Stimulated activated CD4-positive, alpha-beta T cell treated with anti-CD3 and anti-CD28 coated beads, Interleukin-2, amount 100 ng/mL, for 48 hours (primary cell): ENCODE data around the gene STK11IP.
"Not testable (repeated sequence)": the region's sequence is repeated elsewhere in the genome, so short reads cannot be mapped to it uniquely, and the experiment has no call there.

Experiments used
- DNase-seq, 2 donors: peaks; one replicate each; pipeline ENCODE4 v3.0.0-alpha.2; 2020

The STK11IP gene

GRCh38 chr2:219634951-219635751 lies 37.5 kb downstream of the STK11IP start:
- no peak for DNase-seq

- no peak for DNase-seq
These were observed 38.7 kb downstream of the STK11IP start for GRCh38 chr2:219636144-219636915.

- no peak for DNase-seq
These were observed 39.5 kb downstream of the STK11IP start for GRCh38 chr2:219636941-219637841.

GRCh38 chr2:219637842-219638185 lies 40.2 kb downstream of the STK11IP start:
- no peak for DNase-seq

GRCh38 chr2:219638217-219638947 lies 40.7 kb downstream of the STK11IP start:
- DNase-seq, result no peak

- DNase-seq, result no peak
These were observed 41.5 kb downstream of the STK11IP start for GRCh38 chr2:219638948-219639755.

- DNase-seq, result no peak
These were observed 43.9 kb downstream of the STK11IP start for GRCh38 chr2:219641390-219642068.

GRCh38 chr2:219642069-219642454 lies 44.4 kb downstream of the STK11IP start:
- no peak for DNase-seq

GRCh38 chr2:219642465-219643083 lies 44.9 kb downstream of the STK11IP start:
- peak; percentile 82 to 85 for DNase-seq

GRCh38 chr2:219643084-219643473 lies 45.4 kb downstream of the STK11IP start:
- DNase-seq, result no peak

- DNase-seq, result no peak
These were observed 46.2 kb downstream of the STK11IP start for GRCh38 chr2:219643788-219644398.

- DNase-seq, result no peak
These were observed 47.3 kb downstream of the STK11IP start for GRCh38 chr2:219644801-219645480.

- no peak for DNase-seq
These were observed 48.2 kb downstream of the STK11IP start for GRCh38 chr2:219645631-219646527.

GRCh38 chr2:219648176-219648575 lies 50.5 kb downstream of the STK11IP start:
- DNase-seq, result no peak

GRCh38 chr2:219648963-219649362 lies 51.3 kb downstream of the STK11IP start:
- no peak for DNase-seq

- DNase-seq, result no peak
These were observed 53.0 kb downstream of the STK11IP start for GRCh38 chr2:219650426-219651248.

GRCh38 chr2:219651656-219652055 lies 54.0 kb downstream of the STK11IP start:
- DNase-seq, result not testable (repeated sequence)
